GM18507 (cell line): ENCODE measurements around the gene PMPCB.
A peak's percentile ranks its signal among the peaks of the same experiment; 100 is the strongest.
"Not testable (repeated sequence)": the region's sequence is repeated elsewhere in the genome, so short reads cannot be mapped to it uniquely, and the experiment has no call there.

Source experiments
- DNase-seq: peaks from one replicate; pipeline ENCODE4 v3.0.0; 2011; ENCODE audit warnings: low read depth; ENCODE audit not compliant: insufficient read length; ENCODE audit errors: extremely low spot score
- FAIRE-seq: peaks from 2 replicates; lab custom pipeline; 2011; peaks lifted over from hg19 to GRCh38; lab: Jason Lieb, UNC

PMPCB gene

GRCh38 chr7:103296901-103297836 is at the start of gene PMPCB:
Gene PMPCB (plus strand): TSS chr7:103297435. CDS start chr7:103297460, 25 bp downstream.
- peak; percentile 86 for DNase-seq
- FAIRE-seq, result peak; percentile 96

GRCh38 chr7:103253699-103254506 is 43.3 kb upstream of the PMPCB start:
- not testable (repeated sequence) for DNase-seq, FAIRE-seq

- not testable (repeated sequence) for DNase-seq
Observed at GRCh38 chr7:103264054-103264453, 33.2 kb upstream of the PMPCB start.

DNA sequence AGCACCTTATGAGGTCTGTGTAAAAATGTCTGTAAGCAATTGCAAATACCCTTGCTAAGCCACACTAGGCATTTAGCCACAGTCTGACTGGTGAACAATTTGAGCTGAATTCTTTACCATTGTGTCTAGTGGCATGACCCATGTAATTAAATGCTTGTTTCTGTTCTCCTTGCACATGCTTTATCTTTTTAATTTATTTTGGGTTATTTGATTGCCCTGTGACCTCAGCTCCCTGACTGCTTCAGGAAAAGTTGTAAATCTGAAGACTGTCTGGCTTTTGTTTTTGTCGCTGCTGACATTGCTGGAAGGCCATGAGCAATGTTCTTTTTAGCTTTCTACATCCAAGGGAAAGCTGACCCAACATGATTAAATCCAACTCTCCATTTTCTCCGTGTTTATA is 31.0 kb upstream of the PMPCB start:
- not testable (repeated sequence) for FAIRE-seq, DNase-seq

More at GRCh38 chr7:103264054-103264453, 33.2 kb upstream of the PMPCB start:
- not testable (repeated sequence) for FAIRE-seq

DNA sequence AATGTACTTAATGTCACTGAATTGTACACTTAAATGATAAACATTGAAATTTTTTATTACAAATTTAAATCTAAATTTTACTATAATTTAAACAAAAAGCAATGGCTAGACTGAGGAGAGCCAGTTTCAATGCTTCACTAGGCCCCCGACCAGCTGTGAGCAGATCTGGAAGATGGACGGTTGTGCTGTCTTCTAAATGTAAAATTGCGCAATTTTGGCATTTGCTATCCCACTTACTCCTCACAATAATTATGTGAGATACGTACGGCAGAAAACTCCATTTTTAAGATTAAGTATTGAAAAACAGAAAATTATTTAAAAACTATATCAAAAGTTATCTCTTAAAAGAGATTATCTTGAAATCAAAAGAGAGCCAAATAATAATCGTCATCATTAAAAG is 23.9 kb upstream of the PMPCB start:
- not testable (repeated sequence) for FAIRE-seq, DNase-seq

GRCh38 chr7:103274867-103275266 is 22.4 kb upstream of the PMPCB start:
- not testable (repeated sequence) for FAIRE-seq, DNase-seq

GRCh38 chr7:103278195-103278594 is 19.0 kb upstream of the PMPCB start:
- FAIRE-seq, DNase-seq: not testable (repeated sequence)

- FAIRE-seq, DNase-seq: not testable (repeated sequence)
Observed at GRCh38 chr7:103279636-103279962, 17.6 kb upstream of the PMPCB start.

DNA sequence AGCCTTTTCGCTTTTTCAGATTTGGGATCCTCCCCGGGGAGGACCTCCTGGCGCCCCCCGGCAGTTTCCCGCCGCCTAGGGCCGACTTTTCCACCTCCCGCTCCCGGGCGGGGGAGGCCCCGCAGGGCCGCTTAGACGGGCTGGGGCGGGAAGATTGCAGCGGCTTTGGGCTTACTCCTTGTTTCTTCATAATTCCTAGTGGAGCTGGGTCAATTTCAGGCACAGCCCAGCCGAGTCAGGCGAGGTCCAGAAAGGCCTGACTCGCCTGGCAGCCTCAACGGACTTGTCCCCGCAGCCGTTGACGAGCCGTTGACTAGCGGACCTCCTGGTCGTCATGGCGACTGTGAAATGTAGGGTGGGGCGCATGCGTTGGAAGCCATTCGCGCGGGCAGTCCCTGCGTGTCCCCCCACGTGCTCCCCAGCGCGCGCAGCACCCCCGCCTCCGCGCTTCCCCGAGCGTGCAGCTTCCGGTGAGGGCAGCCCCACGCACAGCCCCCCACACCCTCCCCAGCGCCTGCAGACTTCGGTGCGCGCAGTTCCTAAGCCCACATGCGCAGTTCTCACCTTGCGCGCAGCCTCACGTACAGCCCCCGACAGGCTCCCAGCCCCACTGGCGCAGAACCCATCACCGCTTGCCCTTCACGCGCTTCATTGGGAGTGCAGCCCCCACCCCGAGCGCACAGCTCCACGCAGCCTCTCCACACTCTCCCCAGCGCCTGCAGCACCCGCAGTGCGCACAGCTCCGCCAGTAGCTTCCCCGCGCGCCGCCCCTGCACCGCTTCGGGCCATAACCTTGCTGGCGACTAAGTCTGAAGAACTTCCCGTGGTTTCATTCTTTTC is 17.1 kb upstream of the PMPCB start:
- FAIRE-seq, DNase-seq: not testable (repeated sequence)

- not testable (repeated sequence) for FAIRE-seq, DNase-seq
Observed at GRCh38 chr7:103280803-103281155, 16.5 kb upstream of the PMPCB start.

GRCh38 chr7:103282802-103283427 is 14.3 kb upstream of the PMPCB start:
- not testable (repeated sequence) for DNase-seq, FAIRE-seq

DNA sequence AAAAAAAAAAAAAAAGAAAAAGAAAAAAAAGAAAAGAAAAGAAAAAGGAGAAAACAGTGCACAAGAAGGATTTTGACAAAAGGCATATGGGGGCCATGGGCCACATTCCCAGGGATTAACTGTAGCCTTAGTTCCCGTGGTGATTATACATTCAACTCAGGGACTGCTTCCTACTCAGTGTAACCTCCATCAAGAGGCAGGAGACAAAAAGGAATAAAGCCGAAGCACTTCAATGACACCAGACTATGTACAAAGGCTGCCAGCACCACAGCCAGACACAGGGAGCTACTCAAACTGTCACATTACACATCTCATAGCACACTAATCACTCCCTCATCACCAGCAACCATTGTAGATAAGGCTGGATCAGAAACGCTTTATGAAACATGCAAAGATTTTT is 5.1 kb upstream of the PMPCB start:
- no peak for DNase-seq
- no peak for FAIRE-seq

- no peak for DNase-seq
- FAIRE-seq, result no peak
Observed at GRCh38 chr7:103293526-103293925, 3.7 kb upstream of the PMPCB start.

GRCh38 chr7:103297837-103298179 is 573 bp downstream of the PMPCB start:
- DNase-seq (no peak), FAIRE-seq (no peak)

DNA sequence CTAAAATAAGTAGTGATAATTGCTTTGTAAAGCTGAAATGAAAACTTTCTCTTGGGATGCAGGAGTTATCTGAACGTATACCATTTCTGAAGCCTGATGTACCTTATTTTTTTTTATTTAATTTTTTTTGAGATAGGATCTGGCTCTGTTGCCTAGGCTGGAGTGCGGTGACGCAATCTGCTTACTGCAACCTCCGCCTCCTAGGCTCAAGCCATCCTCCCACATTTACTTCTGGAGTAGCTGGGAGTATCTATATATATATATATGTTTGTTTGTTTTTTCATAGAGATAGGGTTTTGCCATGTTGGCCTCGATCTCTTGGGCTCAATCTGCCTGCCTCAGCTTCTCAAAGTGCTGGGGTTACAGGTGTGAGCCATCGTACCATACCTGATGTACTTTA is 2.4 kb downstream of the PMPCB start:
- FAIRE-seq (no peak), DNase-seq (no peak)

GRCh38 chr7:103301441-103301840 is 4.2 kb downstream of the PMPCB start:
- FAIRE-seq (no peak), DNase-seq (no peak)

DNA sequence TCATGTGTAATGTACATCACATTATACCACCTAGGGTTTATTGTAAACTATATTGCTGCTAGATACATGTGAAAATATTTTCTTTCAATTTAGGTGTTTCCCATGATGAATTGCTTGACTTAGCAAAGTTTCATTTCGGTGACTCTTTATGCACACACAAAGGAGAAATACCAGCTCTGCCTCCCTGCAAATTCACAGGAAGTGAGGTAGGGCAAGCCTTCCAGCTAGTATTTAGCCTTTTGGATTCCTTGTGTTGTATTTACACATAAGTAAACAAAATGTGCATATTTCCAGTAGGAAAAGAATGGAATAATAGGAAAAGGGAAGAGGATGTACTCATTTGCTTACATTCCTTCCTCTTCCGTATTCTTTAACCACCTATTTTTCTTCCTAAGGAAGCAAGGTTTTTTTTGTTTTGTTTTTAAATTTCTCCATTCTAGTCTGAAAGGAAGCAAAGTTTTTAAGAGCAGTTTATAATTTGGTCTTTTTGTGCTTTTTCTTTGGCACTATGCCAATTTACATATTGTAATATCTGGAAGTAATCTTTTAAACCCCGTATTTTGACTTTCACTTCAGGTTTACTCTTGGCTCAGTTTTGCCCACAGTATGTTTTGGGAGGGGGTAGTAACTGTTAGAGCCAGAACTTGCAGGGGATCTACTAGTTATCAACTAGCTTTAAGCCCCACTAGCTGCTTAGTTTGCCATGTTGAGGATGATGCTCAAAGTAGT is 10.4 kb downstream of the PMPCB start:
- no peak for DNase-seq
- FAIRE-seq, result peak; percentile 56

DNA sequence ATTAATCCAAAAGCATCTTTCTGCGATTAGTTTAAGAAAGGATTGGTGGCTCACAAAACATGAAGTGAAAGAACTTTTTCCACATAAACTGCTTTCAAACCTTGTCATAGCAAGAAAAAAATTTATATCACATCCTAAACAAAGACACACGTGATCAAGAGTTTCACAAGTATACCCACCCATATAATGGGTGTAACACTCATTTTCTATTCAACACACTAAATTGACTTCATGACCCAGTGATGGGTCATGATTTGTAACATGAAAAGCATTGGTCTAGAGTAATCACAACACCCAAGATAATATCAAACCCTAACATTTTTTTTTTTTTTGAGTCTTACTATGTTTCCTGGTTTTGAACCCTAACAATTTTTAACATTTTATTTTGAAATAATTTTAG is 17.6 kb downstream of the PMPCB start:
- FAIRE-seq (no peak), DNase-seq (no peak)
